GM12878 (cell line): ENCODE measurements around the gene PRR35. TPM values are rescaled to one million over a fixed set of nuclear protein-coding genes. Genes with fewer than 3 reads are reported as not detected.

Experiments
- ATAC-seq: fragments of 200-7000 bp; cut with Tn5 transposase; 3 replicates; pipeline ENCODE4 v1.9.1; 2020; ENCODE audit warnings: mild to moderate bottlenecking, moderate library complexity
- BruUV-seq: library from RNA; stranded (reverse); fragments of 400-500 nt; replicated peaks from 2 replicates; lab custom pipeline; 2021; lab: Mats Ljungman, UMichigan
- CTCF ChIA-PET: fragments of 300-600 bp; sonication (Branson Sonifier 250); formaldehyde crosslinking; extraction: SDS; loops from one replicate; lab custom pipeline; 2021; ENCODE audit warnings: inconsistent platforms; lab: Yijun Ruan, JAX
- POLR2A ChIA-PET: fragments of 350-600 bp; formaldehyde crosslinking; extraction: SDS; loops from one replicate; lab custom pipeline; 2021; ENCODE audit warnings: inconsistent platforms; lab: Charles Lee
- RAD21 ChIA-PET: fragments of 300-600 bp; sonication (Branson Sonifier 250); formaldehyde crosslinking; loops from one replicate; lab custom pipeline; 2023; ENCODE audit warnings: antibody characterized with exemption; ENCODE audit not compliant: unreplicated experiment; lab: Charles Lee
- SMC1A ChIA-PET: fragments of 300-600 bp; sonication (Branson Sonifier 250); formaldehyde crosslinking; loops from one replicate; lab custom pipeline; 2023; ENCODE audit not compliant: unreplicated experiment, uncharacterized antibody; lab: Charles Lee
- DNase-seq: peaks from one replicate; pipeline ENCODE4 v3.0.0-alpha.2; 2011; ENCODE audit warnings: low read depth, low spot score
- FAIRE-seq: peaks from 3 replicates; lab custom pipeline; 2011; peaks lifted over from hg19 to GRCh38; lab: Jason Lieb, UNC
- H2AFZ ChIP-seq: 2 replicates; pipeline ENCODE4 v1.6.0; 2011; ENCODE audit warnings: low read depth, low read length, control low read depth; ENCODE audit not compliant: control insufficient read depth
- H3K27ac ChIP-seq: 2 replicates; pipeline ENCODE4 v1.5.1; 2011; ENCODE audit warnings: control low read depth; ENCODE audit not compliant: control insufficient read depth, insufficient read depth
- H3K27me3 ChIP-seq, 2 experiments: replicated peaks in 1 of 2; 2 replicates each; pipeline versions ENCODE4 v1.6.0 to v1.6.1; 2011; ENCODE audit warnings: low read length in 1 of 2; ENCODE audit not compliant: control insufficient read depth in 2 of 2, insufficient read depth in 2 of 2
- H3K36me3 ChIP-seq, 2 experiments: 2 replicates each; pipeline ENCODE4 v1.5.1; 2011; ENCODE audit warnings: low read length in 1 of 2; ENCODE audit not compliant: control insufficient read depth in 2 of 2, insufficient read depth in 2 of 2
- H3K4me1 ChIP-seq: 2 replicates; pipeline ENCODE4 v1.6.1; 2011; ENCODE audit warnings: mild to moderate bottlenecking, low read length, moderate library complexity, mixed read lengths; ENCODE audit not compliant: control insufficient read depth, insufficient read depth
- H3K4me2 ChIP-seq: 2 replicates; pipeline ENCODE4 v1.6.0; 2011; ENCODE audit warnings: control low read depth; ENCODE audit not compliant: control insufficient read depth, insufficient read depth
- H3K4me3 ChIP-seq: fragments of 200-600 bp; sonication (generic); 2 replicates; pipeline ENCODE4 v1.5.1; 2016
- H3K79me2 ChIP-seq: 2 replicates; pipeline ENCODE4 v1.6.0; 2011; ENCODE audit warnings: low read length; ENCODE audit not compliant: control insufficient read depth, insufficient read depth
- H3K9ac ChIP-seq: 2 replicates; pipeline ENCODE4 v1.8.0; 2011; ENCODE audit warnings: low read length, control low read depth, mixed read lengths; ENCODE audit not compliant: control insufficient read depth, insufficient read depth
- H3K9me3 ChIP-seq: replicated peaks from 3 replicates; pipeline ENCODE4 v1.5.1; 2011; ENCODE audit warnings: mild to moderate bottlenecking, low read length; ENCODE audit not compliant: control insufficient read depth, insufficient read depth
- H4K20me1 ChIP-seq: 2 replicates; pipeline ENCODE4 v1.6.0; 2011; ENCODE audit not compliant: control insufficient read depth, insufficient read depth
- BCL11A ChIP-seq: IDR thresholded peaks from 2 replicates; pipeline ENCODE4 v1.6.1; 2011; ENCODE audit warnings: low read depth, low read length
- CREB1 ChIP-seq: IDR thresholded peaks from 2 replicates; pipeline ENCODE4 v1.6.1; 2012; ENCODE audit warnings: low read depth, mild to moderate bottlenecking, inconsistent platforms
- ELK1 ChIP-seq: IDR thresholded peaks from 2 replicates; pipeline ENCODE4 v1.6.1; 2012; ENCODE audit warnings: low read depth, low read length, improper control_type of control experiment
- IKZF2 ChIP-seq, 2 experiments: fragments of 450-650 bp; IDR thresholded peaks; 2 replicates each; pipeline ENCODE4 v1.6.1; 2017; ENCODE audit warnings: mild to moderate bottlenecking in 2 of 2, moderate library complexity in 2 of 2
- IRF5 ChIP-seq: fragments of 450-650 bp; IDR thresholded peaks from 2 replicates; pipeline ENCODE4 v1.6.1; 2017; ENCODE audit warnings: borderline replicate concordance
- JUND ChIP-seq: IDR thresholded peaks from 2 replicates; pipeline ENCODE4 v1.6.1; 2012; ENCODE audit warnings: low read depth, mild to moderate bottlenecking, low read length, improper control_type of control experiment, moderate library complexity
- KAT2A ChIP-seq: conservative IDR thresholded peaks from 2 replicates; pipeline ENCODE4 v1.6.1; 2011; ENCODE audit warnings: low read depth, low read length; ENCODE audit not compliant: control insufficient read depth
- MTA2 ChIP-seq: fragments of 450-650 bp; IDR thresholded peaks from 2 replicates; pipeline ENCODE4 v1.6.1; 2016; ENCODE audit warnings: low read depth, mild to moderate bottlenecking, moderate library complexity
- RUNX3 ChIP-seq: IDR thresholded peaks from 2 replicates; pipeline ENCODE4 v1.6.1; 2012; ENCODE audit warnings: low read length, inconsistent platforms
- SMARCA5 ChIP-seq: fragments of 450-650 bp; IDR thresholded peaks from 2 replicates; pipeline ENCODE4 v1.6.1; 2017; ENCODE audit warnings: mild to moderate bottlenecking
- SMC3 ChIP-seq: IDR thresholded peaks from 2 replicates; pipeline ENCODE4 v1.6.1; 2011; ENCODE audit warnings: low read length, improper control_type of control experiment, borderline replicate concordance
- TCF12 ChIP-seq: IDR thresholded peaks from 2 replicates; pipeline ENCODE4 v1.6.1; 2011; ENCODE audit warnings: low read depth, mild to moderate bottlenecking, low read length
- USF1 ChIP-seq: IDR thresholded peaks from 2 replicates; pipeline ENCODE4 v1.6.1; 2011; ENCODE audit warnings: borderline replicate concordance, low read depth, mild to moderate bottlenecking, moderate library complexity, mixed read lengths, low read length; ENCODE audit not compliant: insufficient read depth; ENCODE audit errors: extremely low read length
- WRNIP1 ChIP-seq: IDR thresholded peaks from 2 replicates; pipeline ENCODE4 v1.6.1; 2011; ENCODE audit warnings: low read depth, low read length, improper control_type of control experiment, borderline replicate concordance
- ZBTB4 ChIP-seq: fragments of 450-650 bp; formaldehyde crosslinking; IDR thresholded peaks from 2 replicates; pipeline ENCODE4 v1.4.0; 2022; ENCODE audit warnings: mild to moderate bottlenecking, moderate library complexity
- WGBS: methylation state at CpG from one replicate; pipeline ENCODE4 v1.1.6; 2016; ENCODE audit warnings: low lambda C conversion rate; ENCODE audit not compliant: insufficient replicate concordance, insufficient coverage; ENCODE audit errors: missing lambda C conversion rate; 5-methylcytosine and 5-hydroxymethylcytosine counted together
- in situ Hi-C: fragments of 300-500 bp; cut with MboI; formaldehyde crosslinking; loops from 9 replicates; pipeline ENCODE4 v1.14.3; 2018; ENCODE audit warnings: mixed read lengths
- intact Hi-C: fragments of 100-400 bp; cut with micrococcal nuclease; formaldehyde crosslinking; loops from one replicate; pipeline ENCODE4 v1.14.2; 2022; ENCODE audit not compliant: unreplicated experiment
- polyA plus RNA-seq, 11 experiments: library from polyadenylated mRNA; depleted of rRNA in 4 of 11; unstranded in 6 of 11; stranded (reverse) in 5 of 11; fragments of >200 nt; fragmentation: Nextera tagmentation in 4 of 11; fragmentation: Illumina TruSeq in 1 of 11; extraction: Ambion mirVana in 4 of 11; extraction: Trizol in 1 of 11; gene quantifications; 1 replicate in 1 of 11; 2 replicates in 10 of 11; pipeline versions ENCODE4 v1.2.1 to v1.2.3, GENCODE V29; 2011 to 2016; ENCODE audit warnings: inconsistent platforms in 2 of 11, missing spikeins in 2 of 11, low read depth in 1 of 11
- total RNA-seq, 4 experiments: library from RNA; depleted of rRNA in 3 of 4; stranded (reverse); fragments of >200 nt in 3 of 4; fragmentation: Illumina TruSeq in 1 of 4; extraction: Trizol in 1 of 4; gene quantifications; 2 replicates each; pipeline versions ENCODE4 v1.2.1 to v1.2.3, GENCODE V29; 2013 to 2021

Gene PRR35
- total and polyA plus RNA-seq, 10 of the 15 experiments (the other 5 are each of a cell fraction or from before 2014, with no cell fraction given): not detected

GRCh38 chr16:566475-567372 lies 6.5 kb downstream of the PRR35 start, which contains the start of gene NHLRC4:
TSS of gene NHLRC4 (plus strand) at chr16:567005. CDS start at chr16:568048, 1,043 bp downstream.
- peaks cover 19% of the 10 kb centered on the region for H3K4me1 ChIP-seq
- H4K20me1 ChIP-seq: no peaks in the 10 kb centered on the region
- ATAC-seq: peak; percentile 88
- 12% methylated on average over 26 of the region's 26 CpGs for WGBS
- no peaks in the 10 kb centered on the region for H3K9me3 ChIP-seq
- peaks cover 6% of the 10 kb centered on the region for H3K79me2 ChIP-seq
- H3K27me3 ChIP-seq: no peaks in the 10 kb centered on the region; a peak in 1 of 4 replicates
- POLR2A ChIA-PET: interaction anchor here (0.5 to 1.3 kb wide), 7 partner anchors 21 to 186 kb away, joined by 3 to 7 read pairs (median 4); partner anchors contain the start of gene CAPN15
- SMC1A ChIA-PET: interaction anchor here (0.7 kb wide), 1 partner anchor 41 kb away, joined by 3 read pairs; no protein-coding TSS in a partner anchor
- no peaks in the 10 kb centered on the region for H3K36me3 ChIP-seq
- H3K27ac ChIP-seq: peak within 1 kb of the TSS; percentile 79
- peak within 1 kb of the TSS; percentile 76 for H3K4me2 ChIP-seq
- intact Hi-C loops: loop anchor here (5.0 kb wide), 1 partner anchor 39 kb away; the partner anchor contains the start of gene CAPN15
- CTCF ChIA-PET: interaction anchor here (1.1 to 1.2 kb wide), 2 partner anchors 35 to 41 kb away, joined by 3 read pairs; no protein-coding TSS in a partner anchor
- RAD21 ChIA-PET: interaction anchor here (1.4 kb wide), 1 partner anchor 41 kb away, joined by 4 read pairs; no protein-coding TSS in a partner anchor
- peak within 1 kb of the TSS; percentile 40 for H2AFZ ChIP-seq
- no TSS peak for BruUV-seq
- in situ Hi-C loops: loop anchor here (5.0 kb wide), 1 partner anchor 34 kb away; no protein-coding TSS in a partner anchor
- no peak for DNase-seq
- H3K4me3 ChIP-seq: peak within 1 kb of the TSS; percentile 13; the same call in 1 of the 2 replicates
- H3K9ac ChIP-seq: peak within 1 kb of the TSS; percentile 65
- peak; percentile 96 for FAIRE-seq
- TF ChIP-seq ZBTB4 (CRISPR knock-in tag) (no peak), SMARCA5 (0 out of 2 replicates have a peak, but pooled peaks have one; percentile 9), ELK1 (no peak), IKZF2 (IDR thresholded peaks at IDR 0.05) (0 out of 4 replicates have a peak, but pooled peaks of 1 of the 2 experiments have one; percentile 15), TCF12 (peak; percentile 81; the same call in 1 of the 2 replicates), KAT2A (no peak), CREB1 (no peak), WRNIP1 (no peak), USF1 (no peak), MTA2 (no peak), RUNX3 (no peak), JUND (no peak), BCL11A (no peak), IRF5 (no peak), SMC3 (0 out of 2 replicates have a peak, but pooled peaks have one; percentile 4)
